Breast epithelium (tissue), 4 donors: ENCODE data around the gene FSIP1. TPM values are rescaled to one million over a fixed set of nuclear protein-coding genes. Genes with fewer than 3 reads are reported as not detected.
A peak's percentile ranks its signal among the peaks of the same experiment; 100 is the strongest.

Experiments used
- DNase-seq, 2 donors: peaks; one replicate each; pipeline ENCODE4 v3.0.0-alpha.2; 2019; ENCODE audit warnings: low spot score in 2 of 2
- H3K27ac ChIP-seq, 2 donors: fragments of 200-600 bp; sonication (generic) in 1 of 2; one replicate each; pipeline ENCODE4 v1.5.1; 2016 to 2019; ENCODE audit warnings: mild to moderate bottlenecking in 1 of 2
- H3K27me3 ChIP-seq, 2 donors: fragments of 200-600 bp; sonication (generic) in 1 of 2; one replicate each; pipeline versions ENCODE4 v1.5.1 to v1.6.0; 2017 to 2019; ENCODE audit warnings: control low read depth in 1 of 2, mild to moderate bottlenecking in 1 of 2
- H3K36me3 ChIP-seq: fragments of 200-600 bp; one replicate; pipeline ENCODE4 v1.5.1; 2019
- H3K4me1 ChIP-seq, 2 donors: fragments of 200-600 bp; sonication (generic); one replicate each; pipeline ENCODE4 v1.5.1; 2016 to 2019; ENCODE audit warnings: control low read depth in 1 of 2
- H3K4me3 ChIP-seq, 3 donors: fragments of 200-600 bp; sonication (generic); 1 replicate in 2 of 3; 2 replicates in 1 of 3; pipeline ENCODE4 v1.5.1; 2016 to 2019; ENCODE audit warnings: mild to moderate bottlenecking in 3 of 3, moderate library complexity in 2 of 3
- H3K9me3 ChIP-seq, 2 donors: fragments of 200-600 bp; sonication (generic) in 1 of 2; one replicate each; pipeline ENCODE4 v1.5.1; 2016 to 2019; ENCODE audit warnings: control low read depth in 1 of 2
- CTCF ChIP-seq, 3 donors: fragments of 450-650 bp; IDR thresholded peaks; one replicate each; pipeline ENCODE4 v1.5.1; 2016 to 2017; ENCODE audit warnings: antibody characterized with exemption in 3 of 3, mild to moderate bottlenecking in 3 of 3, moderate library complexity in 3 of 3
- POLR2A ChIP-seq: fragments of 450-650 bp; IDR thresholded peaks from one replicate; pipeline ENCODE4 v1.6.1; 2016; ENCODE audit warnings: antibody characterized with exemption, mild to moderate bottlenecking, moderate library complexity
- POLR2AphosphoS5 ChIP-seq, 3 donors: sonication (generic); formaldehyde crosslinking; IDR thresholded peaks; one replicate each; pipeline ENCODE4 v1.6.1; 2017; ENCODE audit warnings: antibody characterized with exemption in 3 of 3
- intact Hi-C: fragments of 100-400 bp; cut with DNase I; formaldehyde crosslinking; loops from one replicate; pipeline ENCODE4 v1.15.1; 2023; ENCODE audit warnings: low total_unique reads
- total RNA-seq, 3 donors: library from RNA; depleted of rRNA; stranded (reverse); fragments of >200 nt; gene quantifications; one replicate each; pipeline ENCODE4 v1.1.0, GENCODE V29; 2016

Gene FSIP1
- total RNA-seq, 3 donors from 2014 or later, result 0.32 to 23.3 (median 16.2) TPM

DNA sequence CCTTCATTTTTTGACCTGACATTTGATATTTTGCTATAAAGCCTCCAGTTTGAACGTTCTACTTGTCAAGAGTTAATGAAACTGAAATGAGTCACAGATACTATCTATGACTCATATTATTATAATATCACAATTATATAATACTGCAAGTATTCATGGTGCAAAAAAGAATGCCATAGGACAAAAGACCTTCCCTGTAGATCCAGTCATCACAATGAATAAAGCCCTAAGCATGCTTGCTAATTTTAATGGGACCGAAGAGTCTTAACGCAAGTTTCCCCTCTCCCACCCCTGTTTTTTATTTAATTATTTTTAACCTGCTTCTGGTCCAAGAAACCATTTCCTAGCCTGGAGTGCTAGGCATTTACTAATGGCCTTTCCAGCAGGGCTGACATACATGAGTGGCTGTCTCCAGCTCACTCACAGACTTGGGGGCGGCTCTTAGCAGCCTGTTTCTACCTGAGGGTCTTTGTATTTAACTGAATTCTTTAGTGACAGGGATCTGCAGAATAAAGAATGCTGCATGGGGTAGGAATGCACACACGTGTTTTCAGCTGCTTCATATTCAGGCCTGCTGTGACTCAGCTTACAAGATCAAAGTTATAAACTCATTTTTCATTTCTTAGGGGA lies 140.5 kb downstream of the FSIP1 start:
- TF ChIP-seq CTCF (IDR thresholded peaks at IDR 0.05), result no peak
- no peak for TF ChIP-seq POLR2A
- TF ChIP-seq POLR2AphosphoS5 (IDR thresholded peaks at IDR 0.05), result no peak
- intact Hi-C loops, result loop anchor here (5.0 kb wide), 1 partner anchor 1540 kb away; no protein-coding TSS in a partner anchor
- H3K27ac ChIP-seq, result no peak overlapping the region

GRCh38 chr15:39641191-39641889 lies 141.3 kb downstream of the FSIP1 start:
- H3K4me1 ChIP-seq, result no peaks in the 10 kb centered on the region
- no peaks in the 10 kb centered on the region for H3K36me3 ChIP-seq
- H3K27me3 ChIP-seq, result no peaks in the 10 kb centered on the region
- no peak overlapping the region for H3K27ac ChIP-seq
- DNase-seq, result no peak
- TF ChIP-seq POLR2AphosphoS5 (IDR thresholded peaks at IDR 0.05) (no peak), CTCF (IDR thresholded peaks at IDR 0.05) (peak in 1 of 3 donors; percentile 27)
- no peaks in the 10 kb centered on the region for H3K9me3 ChIP-seq
- intact Hi-C loops, result loop anchor here (5.0 kb wide), 1 partner anchor 1539 kb away; no protein-coding TSS in a partner anchor
- no peak overlapping the region for H3K4me3 ChIP-seq

More for the DNA sequence above, 140.5 kb downstream of the FSIP1 start:
- H3K4me1 ChIP-seq, result no peaks in the 10 kb centered on the region
- no peaks in the 10 kb centered on the region for H3K9me3 ChIP-seq
- no peak for DNase-seq
- no peaks in the 10 kb centered on the region for H3K27me3 ChIP-seq
- no peak overlapping the region for H3K4me3 ChIP-seq
- no peaks in the 10 kb centered on the region for H3K36me3 ChIP-seq

GRCh38 chr15:39640665-39641064 lies 142.0 kb downstream of the FSIP1 start:
- no peak overlapping the region for H3K4me3 ChIP-seq
- H3K27ac ChIP-seq, result no peak overlapping the region
- no peaks in the 10 kb centered on the region for H3K36me3 ChIP-seq
- no peak for TF ChIP-seq CTCF (IDR thresholded peaks at IDR 0.05)
- TF ChIP-seq POLR2A, result no peak
- TF ChIP-seq POLR2AphosphoS5 (IDR thresholded peaks at IDR 0.05), result no peak
- H3K27me3 ChIP-seq, result no peaks in the 10 kb centered on the region
- intact Hi-C loops, result loop anchor here (5.0 kb wide), 1 partner anchor 1538 kb away; no protein-coding TSS in a partner anchor
- no peaks in the 10 kb centered on the region for H3K9me3 ChIP-seq
- no peaks in the 10 kb centered on the region for H3K4me1 ChIP-seq
- no peak for DNase-seq

DNA sequence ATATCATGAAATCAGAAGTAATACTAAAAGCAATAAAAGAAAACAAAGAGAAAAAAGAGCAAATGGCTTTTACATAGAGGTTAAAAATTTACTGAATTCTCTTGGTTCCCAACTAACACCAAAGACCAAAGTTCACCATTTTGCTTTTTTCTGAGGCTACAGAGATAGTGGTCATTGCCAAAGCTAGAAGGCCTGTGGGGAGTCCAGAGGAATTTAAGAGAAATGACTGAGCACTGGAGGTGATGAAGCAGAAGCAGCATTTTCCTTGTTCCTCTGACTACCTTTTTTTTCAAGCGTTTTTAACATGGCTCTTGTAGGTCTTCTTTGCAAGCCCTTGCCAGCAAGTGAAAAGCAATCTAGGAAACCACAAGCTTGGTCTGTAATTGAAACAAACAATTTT lies 143.6 kb downstream of the FSIP1 start:
- intact Hi-C loops, result no loop called here
- TF ChIP-seq POLR2A (no peak), POLR2AphosphoS5 (IDR thresholded peaks at IDR 0.05) (no peak), CTCF (IDR thresholded peaks at IDR 0.05) (no peak)

GRCh38 chr15:39638041-39638440 lies 144.6 kb downstream of the FSIP1 start:
- Histone ChIP-seq H3K27ac (no peak overlapping the region), H3K27me3 (no peaks in the 10 kb centered on the region), H3K4me1 (no peaks in the 10 kb centered on the region), H3K36me3 (no peaks in the 10 kb centered on the region), H3K4me3 (no peak overlapping the region), H3K9me3 (no peaks in the 10 kb centered on the region)
- DNase-seq, result no peak
- no peak for TF ChIP-seq POLR2A
- TF ChIP-seq CTCF (IDR thresholded peaks at IDR 0.05), result no peak
- TF ChIP-seq POLR2AphosphoS5 (IDR thresholded peaks at IDR 0.05), result no peak
- intact Hi-C loops, result no loop called here

More for the DNA sequence above, 143.6 kb downstream of the FSIP1 start:
- no peak for DNase-seq
- H3K4me1 ChIP-seq, result no peaks in the 10 kb centered on the region
- no peak overlapping the region for H3K27ac ChIP-seq
- H3K9me3 ChIP-seq, result no peaks in the 10 kb centered on the region
- no peaks in the 10 kb centered on the region for H3K36me3 ChIP-seq
- no peak overlapping the region for H3K4me3 ChIP-seq
- H3K27me3 ChIP-seq, result no peaks in the 10 kb centered on the region
